Amniotic epithelial cell (primary cell): ENCODE results near the gene PHC3.

Experiments used
- DNase-seq: peaks from one replicate; pipeline ENCODE4 v3.0.0-alpha.2; 2010; ENCODE audit warnings: low read depth

PHC3 gene

DNA sequence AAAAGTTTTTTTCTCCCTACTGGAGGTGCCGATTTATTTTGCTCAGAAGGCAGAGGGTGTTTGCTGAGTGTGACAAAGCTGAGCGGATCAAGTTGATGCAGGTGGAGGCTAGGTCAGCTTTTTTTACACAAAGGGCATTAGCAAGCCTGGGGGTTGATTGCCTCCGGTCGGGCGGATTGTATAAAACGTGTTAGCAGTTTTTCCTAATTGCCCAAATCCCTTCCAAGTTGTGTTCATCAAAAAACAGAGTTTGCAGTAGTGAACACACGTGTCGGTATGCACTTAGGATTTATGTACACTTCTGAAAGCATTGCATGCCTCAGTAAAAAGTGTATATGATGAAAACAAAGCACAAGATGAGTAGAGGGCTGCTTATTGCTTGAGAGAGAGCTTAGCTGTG, 141.1 kb downstream of the PHC3 start:
- no peak for DNase-seq

- DNase-seq = peak; percentile 8
Observed at GRCh38 chr3:170038434-170039110, 143.0 kb downstream of the PHC3 start.
